Colonic mucosa (tissue), 4 donors: ENCODE results near the gene CASKIN1. TPM values are rescaled to one million over a fixed set of nuclear protein-coding genes. Genes with fewer than 3 reads are reported as not detected.

Experiments
- DNase-seq: peaks from one replicate; pipeline ENCODE4 v3.0.0-alpha.2; 2020
- H3K27ac ChIP-seq: fragments of 200-600 bp; one replicate; pipeline ENCODE4 v1.8.0; 2021
- H3K27me3 ChIP-seq: fragments of 200-600 bp; one replicate; pipeline ENCODE4 v1.8.0; 2021
- H3K36me3 ChIP-seq: fragments of 200-600 bp; one replicate; pipeline ENCODE4 v1.8.0; 2021
- H3K4me1 ChIP-seq: fragments of 200-600 bp; one replicate; pipeline ENCODE4 v1.8.0; 2021; ENCODE audit warnings: mild to moderate bottlenecking
- H3K4me3 ChIP-seq: fragments of 200-600 bp; one replicate; pipeline ENCODE4 v1.8.0; 2021
- H3K9ac ChIP-seq, 2 donors: one replicate each; pipeline ENCODE4 v1.7.0; 2013; ENCODE audit warnings: control low read depth in 2 of 2, low read depth in 2 of 2, low read length in 2 of 2
- H3K9me3 ChIP-seq: fragments of 200-600 bp; one replicate; pipeline ENCODE4 v1.8.0; 2021
- CTCF ChIP-seq: fragments of 200-600 bp; IDR thresholded peaks from one replicate; pipeline ENCODE4 v1.8.0; 2022; ENCODE audit warnings: antibody characterized with exemption, mild to moderate bottlenecking
- intact Hi-C: fragments of 100-400 bp; cut with DNase I; formaldehyde crosslinking; loops from one replicate; pipeline ENCODE4 v1.14.1; 2022
- total RNA-seq, 2 donors: library from RNA; stranded (reverse); fragmentation: NEBNext Ultra II Directional in 1 of 2; extraction: Animal tissue kit (Norgen Biotek cat#: 25700) in 1 of 2; gene quantifications; one replicate each; pipeline ENCODE4 v1.2.1, GENCODE V29; 2021
- donor health status: healthy.
- donor health status: DM: no; HTN: no; CAD: no.
- donor health status: DM: no; HTN: no; CAD: no.

CASKIN1 gene
- total RNA-seq, 2 donors from 2014 or later = 0.07 to 0.27 TPM

- Histone ChIP-seq H3K36me3 (peaks cover 21% of the 10 kb centered on the region), H3K9me3 (no peaks in the 10 kb centered on the region), H3K4me1 (peaks cover 16% of the 10 kb centered on the region), H3K27ac (no peak overlapping the region), H3K9ac (no peak overlapping the region), H3K27me3 (peaks cover 26% of the 10 kb centered on the region), H3K4me3 (no peak overlapping the region)
- TF ChIP-seq CTCF = no peak
- no peak for DNase-seq
- intact Hi-C loops = no loop called here
Measured at GRCh38 chr16:2237102-2237482, 40.7 kb upstream of the CASKIN1 start.

- peaks cover 26% of the 10 kb centered on the region for H3K27me3 ChIP-seq
- H3K9me3 ChIP-seq = no peaks in the 10 kb centered on the region
- no peak for TF ChIP-seq CTCF
- peaks cover 16% of the 10 kb centered on the region for H3K4me1 ChIP-seq
- intact Hi-C loops = no loop called here
- DNase-seq = peak; percentile 47
- no peak within 1 kb of the TSS for H3K27ac ChIP-seq
- no peak within 1 kb of the TSS for H3K9ac ChIP-seq
- H3K4me3 ChIP-seq = peak within 1 kb of the TSS; percentile 13
- H3K36me3 ChIP-seq = peaks cover 23% of the 10 kb centered on the region
Measured at GRCh38 chr16:2236337-2237101, 40.1 kb upstream of the CASKIN1 start, which contains the start of gene DNASE1L2. Gene DNASE1L2, plus strand, starts transcription at chr16:2236444. Its CDS starts 373 bp downstream, at chr16:2236817.

GRCh38 chr16:2235695-2236336 is 39.4 kb upstream of the CASKIN1 start:
- Histone ChIP-seq H3K4me1 (peaks cover 16% of the 10 kb centered on the region), H3K27ac (no peak overlapping the region), H3K4me3 (no peak overlapping the region), H3K36me3 (peaks cover 23% of the 10 kb centered on the region), H3K27me3 (peaks cover 26% of the 10 kb centered on the region), H3K9ac (no peak overlapping the region), H3K9me3 (no peaks in the 10 kb centered on the region)
- intact Hi-C loops = no loop called here
- TF ChIP-seq CTCF = no peak
- no peak for DNase-seq

GRCh38 chr16:2235234-2235651 is 38.8 kb upstream of the CASKIN1 start:
- no peak for DNase-seq
- peaks cover 16% of the 10 kb centered on the region for H3K4me1 ChIP-seq
- no peak for TF ChIP-seq CTCF
- H3K36me3 ChIP-seq = peaks cover 23% of the 10 kb centered on the region
- intact Hi-C loops = no loop called here
- H3K9me3 ChIP-seq = no peaks in the 10 kb centered on the region
- peaks cover 26% of the 10 kb centered on the region for H3K27me3 ChIP-seq
- no peak overlapping the region for H3K4me3 ChIP-seq
- no peak overlapping the region for H3K9ac ChIP-seq
- no peak overlapping the region for H3K27ac ChIP-seq

GRCh38 chr16:2234813-2235170 is 38.4 kb upstream of the CASKIN1 start:
- intact Hi-C loops = no loop called here
- peaks cover 26% of the 10 kb centered on the region for H3K27me3 ChIP-seq
- DNase-seq = no peak
- no peak overlapping the region for H3K4me3 ChIP-seq
- no peak overlapping the region for H3K9ac ChIP-seq
- peaks cover 25% of the 10 kb centered on the region for H3K36me3 ChIP-seq
- no peak for TF ChIP-seq CTCF
- no peak overlapping the region for H3K27ac ChIP-seq
- no peaks in the 10 kb centered on the region for H3K9me3 ChIP-seq
- peaks cover 16% of the 10 kb centered on the region for H3K4me1 ChIP-seq
